Measurements from ENCODE around the gene RHBDL1. TPM values are rescaled to one million over a fixed set of nuclear protein-coding genes. Genes with fewer than 3 reads are reported as not detected.

RHBDL1 gene
- total and polyA plus RNA-seq, 9 of the 15 experiments (the other 6 are each of a cell fraction or from before 2014, with no cell fraction given): 0.03 to 5.6 (median 1.3) TPM; not detected in 1

DNA sequence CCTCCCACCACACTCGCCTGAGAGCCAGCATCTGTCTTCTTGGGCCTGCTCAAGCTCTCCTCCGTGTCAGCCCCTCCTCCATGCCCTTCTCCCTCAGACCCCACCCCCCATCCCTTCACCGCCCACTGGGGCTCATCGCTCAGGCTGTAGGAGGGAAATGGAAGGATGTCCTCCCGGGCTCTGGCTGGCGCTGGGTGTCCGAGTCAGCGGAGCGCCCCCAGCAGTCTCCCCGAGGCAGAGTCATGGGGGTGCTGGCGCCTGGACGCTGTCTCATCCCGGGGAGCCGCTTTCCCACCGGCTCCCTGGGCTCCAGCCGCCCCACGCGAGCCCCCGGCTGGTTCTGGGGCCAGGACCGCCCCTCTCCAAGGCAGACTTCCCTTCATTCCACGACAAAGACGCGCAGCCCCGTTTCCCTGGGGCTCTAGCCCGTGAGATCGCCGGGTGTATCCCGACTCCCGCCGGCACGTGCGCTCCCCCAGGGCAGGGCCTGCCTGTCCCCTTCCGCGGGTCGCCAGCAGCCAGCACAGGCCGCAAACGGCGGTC, 45.0 kb downstream of the RHBDL1 start (continued):
- no peak for TF ChIP-seq CEBPZ (IDR thresholded peaks at IDR 0.05; ENCODE audit: borderline replicate concordance, low read depth, low read length)
- TF ChIP-seq TBP (optimal IDR thresholded peaks at IDR 0.05; ENCODE audit: low read depth, low read length): peak; percentile 51
- TF ChIP-seq ZZZ3 (IDR thresholded peaks at IDR 0.05): no peak
- no peak for TF ChIP-seq NR2F6 (CRISPR knock-in tag; IDR thresholded peaks at IDR 0.05)
- TF ChIP-seq ARHGAP35 (IDR thresholded peaks at IDR 0.05; ENCODE audit: partially characterized antibody): no peak
- no peak for TF ChIP-seq RBM25 (IDR thresholded peaks at IDR 0.05; ENCODE audit: low read depth, low read length, severe bottlenecking)
- TF ChIP-seq SRSF1 (IDR thresholded peaks at IDR 0.05; ENCODE audit: low read depth, low read length): no peak
- TF ChIP-seq TFAP4 (CRISPR knock-in tag; IDR thresholded peaks at IDR 0.05; ENCODE audit: borderline replicate concordance): peak; percentile 61
- TF ChIP-seq MAZ (CRISPR knock-in tag; conservative IDR thresholded peaks at IDR 0.05 in 1 of 2, IDR thresholded peaks at IDR 0.05 in 1 of 2): peak in 1 of 2 experiments; percentile 72; a peak in 2 of 4 replicates
- TF ChIP-seq, protein P1, sequence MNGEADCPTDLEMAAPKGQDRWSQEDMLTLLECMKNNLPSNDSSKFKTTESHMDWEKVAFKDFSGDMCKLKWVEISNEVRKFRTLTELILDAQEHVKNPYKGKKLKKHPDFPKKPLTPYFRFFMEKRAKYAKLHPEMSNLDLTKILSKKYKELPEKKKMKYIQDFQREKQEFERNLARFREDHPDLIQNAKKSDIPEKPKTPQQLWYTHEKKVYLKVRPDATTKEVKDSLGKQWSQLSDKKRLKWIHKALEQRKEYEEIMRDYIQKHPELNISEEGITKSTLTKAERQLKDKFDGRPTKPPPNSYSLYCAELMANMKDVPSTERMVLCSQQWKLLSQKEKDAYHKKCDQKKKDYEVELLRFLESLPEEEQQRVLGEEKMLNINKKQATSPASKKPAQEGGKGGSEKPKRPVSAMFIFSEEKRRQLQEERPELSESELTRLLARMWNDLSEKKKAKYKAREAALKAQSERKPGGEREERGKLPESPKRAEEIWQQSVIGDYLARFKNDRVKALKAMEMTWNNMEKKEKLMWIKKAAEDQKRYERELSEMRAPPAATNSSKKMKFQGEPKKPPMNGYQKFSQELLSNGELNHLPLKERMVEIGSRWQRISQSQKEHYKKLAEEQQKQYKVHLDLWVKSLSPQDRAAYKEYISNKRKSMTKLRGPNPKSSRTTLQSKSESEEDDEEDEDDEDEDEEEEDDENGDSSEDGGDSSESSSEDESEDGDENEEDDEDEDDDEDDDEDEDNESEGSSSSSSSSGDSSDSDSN (IDR thresholded peaks at IDR 0.05; ENCODE audit: borderline replicate concordance in 1 of 2, low read depth in 2 of 2, low read length in 2 of 2): 0 out of 4 replicates have a peak, but pooled peaks of 1 of the 2 experiments have one; percentile 20
- no peak for TF ChIP-seq RFX5 (IDR thresholded peaks at IDR 0.05; ENCODE audit: low read depth, low read length)
- no peak for TF ChIP-seq KHSRP (IDR thresholded peaks at IDR 0.05)
- no peak for TF ChIP-seq TARDBP (IDR thresholded peaks at IDR 0.05)
- no peak for TF ChIP-seq CREBBP (IDR thresholded peaks at IDR 0.05; ENCODE audit: low read depth, low read length)
- TF ChIP-seq KAT2B (IDR thresholded peaks at IDR 0.05; ENCODE audit: low read depth, low read length): no peak
- peak in 1 of 3 experiments; percentile 82 for TF ChIP-seq YY1 (IDR thresholded peaks at IDR 0.05; ENCODE audit: borderline replicate concordance in 1 of 3, control insufficient read depth in 1 of 3, extremely low read depth in 1 of 3, insufficient read depth in 3 of 3, insufficient read length in 1 of 3, insufficient replicate concordance in 2 of 3, low read depth in 1 of 3, low read length in 2 of 3)
- no peak for TF ChIP-seq TAF15 (IDR thresholded peaks at IDR 0.05; ENCODE audit: low read depth, low read length)
- TF ChIP-seq ZNF644 (tag; IDR thresholded peaks at IDR 0.05; ENCODE audit: low read depth): no peak
- no peak; the same call in 1 of the 2 replicates for TF ChIP-seq PHF21A (IDR thresholded peaks at IDR 0.05; ENCODE audit: borderline replicate concordance, low read depth)
- TF ChIP-seq, protein P2, sequence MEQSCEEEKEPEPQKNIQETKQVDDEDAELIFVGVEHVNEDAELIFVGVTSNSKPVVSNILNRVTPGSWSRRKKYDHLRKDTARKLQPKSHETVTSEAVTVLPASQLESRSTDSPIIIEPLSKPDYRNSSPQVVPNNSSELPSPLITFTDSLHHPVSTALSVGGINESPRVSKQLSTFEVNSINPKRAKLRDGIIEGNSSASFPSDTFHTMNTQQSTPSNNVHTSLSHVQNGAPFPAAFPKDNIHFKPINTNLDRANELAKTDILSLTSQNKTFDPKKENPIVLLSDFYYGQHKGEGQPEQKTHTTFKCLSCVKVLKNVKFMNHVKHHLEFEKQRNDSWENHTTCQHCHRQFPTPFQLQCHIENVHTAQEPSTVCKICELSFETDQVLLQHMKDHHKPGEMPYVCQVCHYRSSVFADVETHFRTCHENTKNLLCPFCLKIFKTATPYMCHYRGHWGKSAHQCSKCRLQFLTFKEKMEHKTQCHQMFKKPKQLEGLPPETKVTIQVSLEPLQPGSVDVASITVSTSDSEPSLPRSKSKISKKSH (CRISPR knock-in tag; IDR thresholded peaks at IDR 0.05): no peak

Measured in K562 (cell line).